GM19328 (cell line): ENCODE data around the gene DACH1.

Experiments used
- ATAC-seq: cut with Tn5 transposase; IDR thresholded peaks from one replicate; pipeline ENCODE4 v1.9.1; 2021; ENCODE audit warnings: mild to moderate bottlenecking, moderate library complexity; ENCODE audit not compliant: unreplicated experiment

Gene DACH1

DNA sequence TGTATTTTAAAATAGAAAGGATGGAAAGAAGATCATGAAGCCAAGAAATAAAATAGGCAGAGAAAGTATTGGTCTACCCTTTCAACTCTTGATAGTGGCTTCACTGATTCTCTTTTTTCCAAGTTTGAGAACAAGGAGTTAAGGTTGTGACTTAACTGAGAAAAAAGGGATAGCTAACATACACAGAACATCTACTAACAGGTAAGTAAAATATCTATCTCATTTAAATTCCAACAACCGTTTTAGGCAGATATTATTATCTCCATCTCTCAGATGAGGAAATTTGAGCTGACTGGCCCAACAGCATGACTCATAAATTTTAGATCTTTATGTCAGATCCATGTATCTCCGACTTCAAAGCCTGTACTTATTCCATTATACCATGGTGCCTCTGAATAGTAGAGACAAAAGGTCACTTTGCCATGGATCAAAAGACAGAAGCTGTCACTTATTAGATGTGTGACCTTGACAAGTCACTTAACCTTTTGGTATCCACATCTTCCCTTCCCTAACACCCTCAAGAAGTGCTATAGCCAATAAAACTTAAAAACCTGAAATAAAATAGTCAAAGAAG, 152.1 kb downstream of the DACH1 start:
- ATAC-seq: no peak

DNA sequence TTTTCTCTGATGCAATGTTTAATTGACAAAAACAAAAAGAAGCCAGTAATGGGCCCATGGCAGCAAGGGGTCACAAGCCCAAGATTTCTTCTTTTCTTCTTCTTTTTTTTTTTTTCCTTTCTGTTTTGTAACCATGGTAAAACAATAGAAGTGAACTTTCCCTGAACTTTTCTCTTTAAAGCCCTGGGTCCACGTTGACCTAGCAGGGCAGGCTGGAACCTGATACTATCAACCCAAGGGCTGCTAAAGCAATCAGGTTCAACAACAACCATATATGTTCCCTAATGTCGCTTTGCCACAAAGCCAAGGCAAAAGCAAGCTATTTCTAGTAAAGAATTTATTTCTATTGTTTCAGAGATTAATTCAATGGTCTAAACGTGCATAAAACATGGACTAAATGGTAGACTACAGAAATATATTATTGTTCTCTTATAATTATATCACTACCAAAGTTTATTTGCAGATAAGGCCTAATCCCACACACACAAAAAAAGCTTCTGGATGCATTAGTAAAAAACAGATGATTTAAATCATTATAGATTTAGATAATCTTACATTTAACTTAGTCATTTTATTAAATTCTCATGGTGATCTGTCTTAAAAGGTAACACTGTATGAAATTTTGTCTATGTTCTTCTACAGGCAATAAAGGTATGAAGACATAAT, 153.9 kb downstream of the DACH1 start:
- ATAC-seq: no peak

DNA sequence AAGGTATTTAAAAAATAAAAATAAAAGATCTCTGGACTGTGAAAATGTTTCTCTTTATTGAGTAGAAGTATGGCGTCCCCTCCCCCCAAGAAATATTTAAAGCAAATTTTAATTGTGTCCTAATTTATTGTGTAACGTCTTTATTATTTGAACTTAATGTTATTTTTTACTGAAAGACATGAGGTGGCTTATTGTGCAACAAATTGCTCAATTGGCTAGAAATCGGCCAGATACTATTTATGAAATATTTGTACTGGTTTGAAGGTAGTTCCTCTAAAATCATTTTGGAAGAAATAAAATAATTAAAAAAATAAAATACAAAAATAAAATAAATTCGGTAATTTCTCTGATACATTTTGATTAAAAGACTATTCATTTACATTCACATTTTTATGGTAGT, 162.3 kb downstream of the DACH1 start:
- ATAC-seq: no peak

DNA sequence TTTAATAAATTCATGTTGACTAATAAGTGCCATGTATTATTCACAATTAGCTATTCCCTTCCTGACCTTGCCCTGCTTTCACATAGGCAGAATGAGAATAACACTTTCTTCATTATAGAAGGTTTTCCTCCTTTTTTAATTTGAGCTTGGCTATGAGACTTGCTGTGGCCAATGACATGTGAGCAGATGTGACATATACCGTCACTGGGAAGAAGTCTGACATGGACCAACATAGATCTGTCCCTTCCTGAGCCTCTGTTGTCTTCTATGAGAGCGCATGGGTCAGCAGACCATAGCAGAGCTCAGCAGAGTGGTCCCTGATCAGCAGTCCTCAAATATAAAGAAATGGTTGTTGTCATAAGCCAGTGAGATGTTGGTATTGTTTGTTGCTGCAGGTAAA, 163.9 kb downstream of the DACH1 start:
- no peak for ATAC-seq

DNA sequence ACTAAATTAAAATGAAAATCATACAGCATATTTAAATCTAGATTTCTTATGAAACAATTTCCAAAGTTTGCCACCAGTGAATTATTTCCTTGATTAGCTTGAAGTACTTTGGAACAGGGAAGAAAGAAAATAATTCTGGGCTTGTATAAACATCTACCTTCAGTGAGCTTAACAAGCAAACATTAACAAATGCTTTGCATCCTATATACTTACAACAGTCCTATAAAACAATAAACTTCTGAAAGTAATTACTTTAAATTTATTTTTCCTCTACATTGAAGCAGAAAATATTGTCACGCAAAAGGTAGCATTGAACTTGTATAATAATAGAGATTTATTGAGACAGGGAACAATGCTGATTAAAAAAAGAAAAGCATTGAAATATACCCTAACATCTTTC, 164.8 kb downstream of the DACH1 start:
- no peak for ATAC-seq

DNA sequence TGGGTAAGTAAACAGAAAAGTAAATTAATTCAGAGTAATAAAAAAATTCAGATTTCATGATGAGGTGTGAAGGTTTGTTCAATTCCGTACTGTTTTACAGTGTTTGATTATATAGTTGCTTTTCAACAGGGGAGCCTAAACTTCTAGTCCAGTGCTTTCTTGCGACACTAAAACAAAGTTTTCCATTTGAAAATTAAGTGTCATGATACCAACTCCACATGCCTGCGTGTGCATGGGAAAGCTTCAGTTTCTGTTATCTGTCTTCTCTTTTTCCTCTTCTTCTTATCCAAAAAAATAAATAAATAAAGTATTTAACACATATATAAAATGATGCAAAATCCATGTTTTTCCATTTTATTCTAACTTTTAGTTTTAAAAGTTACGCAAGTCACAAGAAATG, 165.3 kb downstream of the DACH1 start:
- no peak for ATAC-seq

DNA sequence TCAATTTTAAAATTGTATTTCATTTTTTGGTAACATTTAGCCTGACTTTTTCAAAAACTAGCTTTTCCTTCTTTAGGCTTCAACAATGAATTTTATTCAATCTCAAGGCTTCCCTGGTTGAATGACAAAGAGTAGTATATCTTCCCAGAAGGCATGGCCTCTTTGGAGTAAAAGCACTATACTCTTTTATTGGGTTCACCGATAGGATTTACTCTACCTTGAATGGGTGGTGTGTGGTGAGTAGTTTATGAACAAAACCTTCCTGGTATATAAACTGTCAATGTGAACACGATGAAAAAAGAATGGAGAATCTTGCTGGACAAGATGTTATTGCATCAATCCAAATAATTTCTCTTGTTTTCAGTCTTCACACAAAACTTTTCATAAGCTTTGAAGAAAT, 167.7 kb downstream of the DACH1 start:
- ATAC-seq: no peak

DNA sequence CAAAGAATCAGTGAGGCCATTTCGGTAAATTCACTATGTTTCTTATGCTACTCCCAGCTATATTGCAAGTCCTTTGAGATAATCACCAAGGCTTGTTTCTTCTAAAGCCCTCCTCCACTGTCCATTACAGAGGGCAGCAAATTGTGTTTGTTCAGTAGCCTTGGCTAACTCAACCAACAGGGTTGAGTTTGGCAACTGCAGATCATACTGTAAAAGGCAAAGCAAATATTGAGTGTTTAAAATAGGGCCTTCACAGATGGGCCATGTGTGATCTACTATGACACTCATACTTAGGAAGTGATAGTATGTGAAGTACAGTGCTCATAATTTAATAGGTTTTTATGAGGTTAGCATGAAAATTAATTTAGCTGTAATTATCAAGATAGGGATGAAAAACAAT, 171.3 kb downstream of the DACH1 start:
- no peak for ATAC-seq

DNA sequence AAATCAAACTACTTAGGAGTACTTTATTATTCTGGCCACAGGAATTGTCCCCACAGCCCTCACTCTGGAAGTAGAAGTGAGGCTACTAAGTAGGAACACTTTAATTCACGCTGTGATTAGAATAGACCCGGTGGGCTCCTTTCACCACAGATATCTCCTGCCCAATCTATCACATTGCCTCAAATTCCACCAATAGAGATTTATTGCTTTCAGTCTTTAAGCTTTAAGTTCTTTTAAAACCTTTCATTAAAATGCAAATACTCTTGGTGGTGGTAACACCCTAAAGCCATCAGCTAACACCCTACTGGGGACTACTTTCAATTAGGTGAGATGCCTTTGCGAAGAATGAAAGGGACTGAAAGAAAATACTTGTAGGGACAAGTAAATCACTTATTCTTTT, 181.9 kb downstream of the DACH1 start:
- no peak for ATAC-seq

DNA sequence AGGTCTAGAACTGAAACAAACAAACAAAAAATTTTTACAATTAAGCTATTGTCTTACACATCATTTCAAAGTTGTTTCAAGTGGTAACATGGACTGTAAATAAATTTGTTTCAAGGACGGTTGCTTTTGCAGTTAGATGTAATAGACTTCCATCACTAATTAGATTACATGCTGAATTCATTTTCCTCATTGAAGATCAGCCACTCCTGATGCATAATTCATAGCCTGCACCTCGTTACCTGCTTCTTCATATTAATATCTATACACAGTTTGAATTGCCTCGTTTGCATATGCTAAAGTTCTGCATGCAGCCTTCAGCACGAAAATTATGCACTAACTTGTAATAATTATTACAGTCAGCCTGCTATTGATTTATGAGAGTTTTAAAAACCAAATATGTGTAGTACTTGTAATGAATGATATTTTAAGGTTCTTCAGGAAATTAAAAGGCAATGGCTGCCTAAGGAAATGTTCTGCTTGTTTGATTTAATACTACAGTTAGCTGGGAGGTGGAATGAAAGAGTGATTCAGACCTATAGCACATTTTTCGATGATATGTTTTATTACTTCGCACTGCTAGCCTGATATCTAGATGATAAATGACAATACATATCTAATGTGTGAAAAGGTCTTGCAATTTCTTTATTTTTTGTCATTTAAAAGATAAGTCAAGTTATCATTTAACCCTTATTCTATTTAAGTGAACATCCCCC, 184.9 kb downstream of the DACH1 start:
- no peak for ATAC-seq

DNA sequence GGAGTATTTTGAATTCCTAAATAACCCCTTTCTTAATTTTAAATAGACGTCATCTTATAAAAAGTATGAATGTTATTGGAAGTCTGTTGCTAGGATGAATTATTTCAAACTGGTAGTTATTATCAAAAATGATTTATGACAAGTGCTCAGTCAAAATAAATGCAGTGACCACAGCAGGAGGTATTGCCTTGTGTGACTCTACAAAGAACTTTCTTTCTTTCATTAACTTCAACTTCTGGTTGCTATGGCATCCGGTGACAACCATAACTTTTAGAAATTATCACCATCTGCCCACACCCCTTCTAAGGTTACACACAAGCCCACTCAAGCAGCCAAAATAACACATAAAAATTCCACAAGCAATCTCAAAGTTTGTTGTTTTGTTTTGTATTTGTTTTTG, 189.9 kb downstream of the DACH1 start:
- ATAC-seq: no peak

DNA sequence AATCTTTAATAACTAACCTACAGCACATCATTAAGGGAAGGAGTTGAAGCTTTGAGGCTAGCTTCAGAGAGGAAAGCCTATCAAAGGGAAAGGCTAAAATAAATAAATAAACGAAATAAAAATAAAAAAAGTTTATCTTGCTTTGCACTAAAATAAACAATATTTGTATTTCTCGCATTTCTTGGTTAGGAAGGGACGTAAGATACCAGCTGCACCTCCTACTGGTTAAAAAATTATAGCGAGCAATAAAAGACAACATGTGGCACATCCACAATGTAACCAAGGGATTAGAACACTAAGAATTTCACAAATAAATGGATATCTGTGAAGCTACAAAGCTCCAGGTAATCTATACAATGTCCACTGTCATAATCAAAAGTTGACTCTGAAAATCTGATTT, 194.5 kb downstream of the DACH1 start:
- ATAC-seq: no peak

DNA sequence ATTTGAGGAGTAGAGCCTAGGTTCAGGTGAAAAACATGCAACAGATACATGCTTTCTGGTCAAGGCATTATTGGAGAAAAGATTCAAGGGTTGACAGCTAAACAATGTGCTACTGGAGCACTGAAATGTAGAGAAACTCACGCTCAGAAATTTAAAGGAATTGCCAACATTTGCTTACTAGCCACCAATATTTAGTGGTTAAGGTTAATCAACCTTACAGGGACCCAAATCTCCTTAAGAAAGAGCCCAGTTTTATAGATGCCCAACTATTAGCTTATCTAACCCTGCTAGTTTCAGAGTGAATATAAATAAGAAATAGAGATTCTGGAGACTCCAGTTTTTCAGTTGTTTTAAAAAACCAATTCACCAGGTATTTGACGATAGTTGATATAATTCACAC, 203.6 kb downstream of the DACH1 start:
- no peak for ATAC-seq

DNA sequence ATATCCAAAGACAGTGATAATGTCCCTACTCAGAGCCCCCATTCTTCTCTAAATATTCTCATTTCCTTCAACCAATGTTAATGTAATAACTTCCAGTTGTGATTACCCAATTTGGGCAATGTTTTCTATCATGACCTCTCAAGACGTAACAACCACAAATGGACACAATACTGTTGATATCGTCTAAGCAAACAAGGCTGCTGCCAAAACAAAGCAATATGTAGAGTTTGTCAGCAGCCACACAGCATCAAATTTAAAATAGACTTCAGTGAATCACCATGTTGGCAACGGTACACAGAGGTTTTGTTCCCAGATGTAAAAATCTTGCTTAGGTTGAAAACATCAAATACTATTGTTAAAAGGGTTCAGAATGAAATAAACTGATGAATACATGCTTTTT, 205.1 kb downstream of the DACH1 start:
- no peak for ATAC-seq

DNA sequence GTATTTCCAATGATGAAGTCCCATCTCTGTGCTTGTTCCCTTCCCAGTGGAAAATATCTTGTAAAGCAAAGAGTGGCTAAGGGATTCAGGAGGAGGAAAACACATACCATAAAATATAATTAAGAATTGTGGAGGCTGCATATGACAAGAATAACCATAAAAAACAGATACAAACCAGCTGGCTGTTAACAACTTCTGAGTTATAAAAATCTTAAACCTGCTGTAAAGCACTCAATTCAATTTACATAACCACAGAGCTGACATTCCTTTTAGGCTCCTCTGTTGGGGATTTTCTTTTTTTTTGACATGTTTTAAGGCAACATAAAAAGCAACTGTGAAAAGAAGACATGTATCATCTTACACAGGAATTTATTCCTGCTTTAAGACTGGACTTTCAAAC, 207.6 kb downstream of the DACH1 start:
- ATAC-seq: no peak

DNA sequence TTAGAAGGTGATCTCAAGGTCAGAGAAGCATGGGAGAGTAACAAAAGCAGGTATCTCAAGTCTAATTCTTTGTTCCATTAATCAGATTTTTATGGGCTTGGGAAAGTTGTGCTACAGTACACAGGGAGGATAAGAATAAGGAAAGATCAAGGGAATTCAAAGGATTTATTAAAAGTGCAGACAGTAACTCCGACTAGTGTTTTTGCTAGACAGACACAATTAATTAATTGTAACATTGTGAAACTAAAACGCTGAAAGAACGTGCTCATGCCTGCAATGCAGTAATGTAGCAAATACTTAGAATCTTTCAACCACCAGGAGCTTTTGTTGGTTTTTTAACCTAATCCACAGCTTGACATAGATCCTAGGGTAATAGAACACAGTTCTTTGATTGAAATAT, 221.5 kb downstream of the DACH1 start:
- ATAC-seq: no peak

DNA sequence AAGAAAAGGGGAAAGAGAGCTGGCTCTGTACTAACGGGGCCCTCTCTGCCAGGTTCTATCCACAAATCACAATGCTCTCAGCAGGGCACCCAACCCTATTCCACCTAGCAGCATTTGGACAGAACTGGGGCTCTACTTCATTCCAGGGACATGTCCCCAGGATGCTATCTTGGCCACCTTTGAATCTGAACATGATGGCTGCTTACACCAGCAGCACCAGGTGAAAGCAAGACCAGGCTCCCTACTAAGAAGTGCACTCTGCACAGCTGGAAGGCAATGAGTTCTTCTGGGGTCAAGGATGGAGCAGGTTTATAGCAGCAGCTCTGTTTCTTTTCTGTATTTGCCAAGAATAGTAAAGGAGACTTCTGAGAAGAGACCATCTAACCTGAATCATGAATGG, 222.4 kb downstream of the DACH1 start:
- ATAC-seq: no peak

DNA sequence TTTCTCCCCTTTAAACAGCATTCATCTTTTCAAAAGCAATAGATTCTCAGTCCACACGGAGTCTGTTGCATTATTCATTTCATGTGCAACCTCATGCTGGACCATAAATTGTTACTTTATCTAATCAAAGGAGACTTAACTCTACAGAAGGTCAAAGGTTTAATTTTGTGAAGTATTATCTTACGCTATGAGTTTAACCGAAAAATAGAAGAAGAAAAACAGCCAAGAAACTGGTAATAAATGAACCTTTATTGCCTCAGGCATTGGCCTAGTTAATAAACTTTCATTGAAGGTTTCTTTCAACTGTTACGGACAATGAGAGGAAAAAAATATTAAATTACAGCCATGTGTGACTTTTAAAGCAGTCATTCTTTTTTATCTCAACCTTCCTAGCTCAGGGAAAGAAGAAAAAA, 223.6 kb downstream of the DACH1 start:
- ATAC-seq: no peak

DNA sequence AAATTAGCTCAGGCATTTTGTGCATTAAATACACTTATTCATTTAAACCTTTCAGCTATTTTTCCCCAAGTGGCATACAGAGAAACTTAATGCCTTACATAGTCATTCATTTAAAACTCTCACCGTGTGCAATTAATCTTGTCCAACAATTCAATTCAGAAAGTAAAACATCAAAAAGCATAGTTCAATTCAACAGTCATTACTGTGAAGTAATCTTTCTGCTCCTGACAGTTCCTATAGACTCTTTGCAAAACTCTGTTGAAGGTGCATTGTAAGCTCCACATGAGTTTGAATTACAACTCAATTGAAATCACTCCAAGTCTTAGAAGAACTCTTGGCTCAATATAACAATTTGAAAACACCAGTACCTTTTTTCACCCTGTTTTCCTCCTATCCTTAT, 228.3 kb downstream of the DACH1 start:
- ATAC-seq: no peak

DNA sequence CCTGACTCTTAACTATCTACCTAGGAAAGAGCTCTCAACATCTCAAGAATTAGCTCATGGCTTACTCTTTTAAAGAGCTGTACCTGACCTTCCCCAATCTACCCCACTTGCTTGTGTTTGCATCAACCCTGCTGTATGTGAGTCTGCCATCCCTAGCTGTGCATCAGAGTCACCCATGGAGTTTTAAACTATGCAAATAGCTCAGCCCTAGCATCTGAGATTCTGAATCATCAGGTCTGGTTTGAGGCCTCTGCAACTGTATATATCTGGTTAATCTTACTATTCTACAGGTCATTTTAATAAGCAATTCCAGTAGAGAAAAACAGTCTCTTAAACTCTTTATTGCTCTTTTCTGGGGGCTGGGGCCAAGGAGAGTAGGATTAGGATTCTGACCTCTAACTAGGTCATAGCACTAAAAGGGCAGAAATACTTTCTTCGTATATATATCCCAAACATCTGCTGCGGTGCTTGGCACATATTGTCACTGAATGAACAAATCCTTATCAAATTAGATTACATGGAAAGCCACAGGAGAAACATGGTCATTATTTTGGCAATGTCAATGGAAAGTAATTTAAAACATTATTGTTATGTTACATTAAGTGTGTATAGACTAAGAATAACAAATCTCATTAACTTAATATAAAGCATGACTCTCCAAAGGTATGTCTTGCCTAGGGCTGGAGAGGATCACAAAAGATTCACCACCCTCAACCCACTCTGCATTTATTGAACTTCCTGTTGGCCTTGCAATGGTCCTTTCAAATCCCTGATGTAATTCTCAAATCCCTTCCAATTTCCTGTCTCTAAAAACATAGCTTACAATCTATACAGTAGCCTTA, 232.2 kb downstream of the DACH1 start:
- no peak for ATAC-seq

DNA sequence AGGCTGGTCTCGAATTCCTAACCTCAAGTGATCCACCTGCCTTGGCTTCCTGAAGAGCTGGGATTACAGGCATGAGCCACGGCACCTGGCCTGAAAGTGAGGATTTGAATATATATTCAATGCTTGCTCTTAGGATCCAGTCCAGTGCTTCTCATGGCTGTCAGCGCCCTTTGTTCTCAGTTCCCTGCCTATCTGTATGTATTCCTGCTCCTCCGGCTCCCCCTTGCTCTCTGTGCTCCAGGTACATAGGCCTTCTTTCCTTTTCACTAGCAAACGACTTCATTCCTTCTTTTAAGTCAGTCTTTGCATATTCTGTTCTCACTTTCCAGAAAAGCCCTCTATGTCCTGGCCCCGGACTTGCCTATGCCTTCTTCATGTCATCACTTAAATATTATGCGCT, 232.8 kb downstream of the DACH1 start:
- no peak for ATAC-seq

DNA sequence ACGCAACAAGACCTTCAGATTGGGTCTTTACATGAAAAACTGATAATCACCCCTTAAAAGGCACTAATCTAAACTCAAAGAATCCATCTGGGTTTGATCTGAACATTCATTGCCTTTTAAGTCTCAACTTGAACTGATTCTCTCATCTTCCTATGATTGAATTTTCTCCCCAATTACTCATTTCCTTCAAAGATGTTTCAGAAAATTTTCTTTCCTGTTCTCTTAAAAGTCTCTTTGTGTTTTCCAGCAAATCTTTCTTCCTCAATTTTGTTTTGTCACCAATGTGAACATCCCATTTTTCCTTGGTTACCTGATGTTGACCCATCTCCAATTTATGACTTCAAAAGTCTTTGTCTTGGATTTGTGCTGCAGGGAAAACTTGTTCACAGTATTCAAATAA, 234.3 kb downstream of the DACH1 start:
- no peak for ATAC-seq
